Measurements from ENCODE around the gene FGF12. TPM values are rescaled to one million over a fixed set of nuclear protein-coding genes. Genes with fewer than 3 reads are reported as not detected.

FGF12 gene
- total RNA-seq, 1 experiment from 2014 or later, result 0.07 TPM

DNA sequence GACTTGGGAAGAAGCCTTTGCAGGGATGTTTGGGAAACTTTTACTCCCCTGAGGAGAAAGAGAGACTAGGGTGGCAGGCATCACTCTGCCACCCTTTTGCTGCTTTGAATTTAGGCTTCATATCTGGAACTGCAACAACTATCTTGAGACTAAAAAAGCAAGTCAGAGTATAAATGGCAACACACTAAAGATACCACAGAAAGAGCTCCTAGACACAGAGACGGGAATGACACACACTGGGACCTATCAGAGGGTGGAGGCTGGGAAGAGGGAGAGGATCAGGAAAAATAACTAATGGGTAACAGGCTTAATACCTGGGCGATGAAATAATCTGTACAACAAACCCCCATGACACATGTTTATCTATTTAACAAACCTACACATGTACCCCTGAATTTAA, 237.8 kb downstream of the FGF12 start:
- Histone ChIP-seq H3K4me1 (ENCODE audit: control insufficient read depth in 1 of 2, insufficient read depth in 2 of 2, low read length in 2 of 2) (no peaks in the 10 kb centered on the region), H3K4me3 (replicated peaks in 1 of 2; ENCODE audit: low read depth in 1 of 2, low read length in 2 of 2) (no peak overlapping the region), H3K27me3 (ENCODE audit: insufficient read depth, low read length) (no peaks in the 10 kb centered on the region), H2AFZ (ENCODE audit: low read depth, low read length, poor library complexity, severe bottlenecking) (no peak overlapping the region), H3K9me2 (ENCODE audit: insufficient read depth) (no peaks in the 10 kb centered on the region), H3K9ac (ENCODE audit: low read length) (no peak overlapping the region), H3K9me3 (ENCODE audit: control insufficient read depth in 1 of 2, insufficient read depth in 1 of 2, low read depth in 1 of 2, low read length in 2 of 2) (no peaks in the 10 kb centered on the region), H3K36me3 (ENCODE audit: control insufficient read depth in 1 of 2, insufficient read depth in 2 of 2, low read length in 2 of 2) (no peaks in the 10 kb centered on the region), H4K20me1 (ENCODE audit: insufficient read depth) (no peaks in the 10 kb centered on the region; the same call in 1 of the 2 replicates), H3K27ac (ENCODE audit: low read depth, low read length) (no peak overlapping the region), H3K4me2 (ENCODE audit: low read length) (no peak overlapping the region), H3K79me2 (ENCODE audit: insufficient read depth, low read length) (no peaks in the 10 kb centered on the region)
- POLR2A ChIA-PET, result no interaction called here
- DNase-seq (ENCODE audit: low read depth, low spot score) (no peak), ATAC-seq (no peak)
- TF ChIP-seq SRF (IDR thresholded peaks at IDR 0.05; ENCODE audit: low read depth) (no peak), ATF3 (IDR thresholded peaks at IDR 0.05) (no peak), CBX3 (IDR thresholded peaks at IDR 0.05; ENCODE audit: low read depth) (no peak), YY1 (IDR thresholded peaks at IDR 0.05; ENCODE audit: extremely low read depth, insufficient replicate concordance, low read depth, low read length) (no peak), CEBPB (IDR thresholded peaks at IDR 0.05; ENCODE audit: low read depth) (no peak), ZFX (IDR thresholded peaks at IDR 0.05) (no peak), EZH2phosphoT487 (IDR thresholded peaks at IDR 0.05; ENCODE audit: borderline replicate concordance) (no peak), SP1 (IDR thresholded peaks at IDR 0.05; ENCODE audit: low read depth) (no peak), POLR2A (IDR thresholded peaks at IDR 0.05; ENCODE audit: borderline replicate concordance, extremely low read depth, insufficient read depth, insufficient read length) (no peak), TCF7L2 (IDR thresholded peaks at IDR 0.05; ENCODE audit: borderline replicate concordance, extremely low read depth, insufficient read depth, insufficient read length) (no peak), JUND (IDR thresholded peaks at IDR 0.05) (no peak)
- TF ChIP-seq, protein P1, sequence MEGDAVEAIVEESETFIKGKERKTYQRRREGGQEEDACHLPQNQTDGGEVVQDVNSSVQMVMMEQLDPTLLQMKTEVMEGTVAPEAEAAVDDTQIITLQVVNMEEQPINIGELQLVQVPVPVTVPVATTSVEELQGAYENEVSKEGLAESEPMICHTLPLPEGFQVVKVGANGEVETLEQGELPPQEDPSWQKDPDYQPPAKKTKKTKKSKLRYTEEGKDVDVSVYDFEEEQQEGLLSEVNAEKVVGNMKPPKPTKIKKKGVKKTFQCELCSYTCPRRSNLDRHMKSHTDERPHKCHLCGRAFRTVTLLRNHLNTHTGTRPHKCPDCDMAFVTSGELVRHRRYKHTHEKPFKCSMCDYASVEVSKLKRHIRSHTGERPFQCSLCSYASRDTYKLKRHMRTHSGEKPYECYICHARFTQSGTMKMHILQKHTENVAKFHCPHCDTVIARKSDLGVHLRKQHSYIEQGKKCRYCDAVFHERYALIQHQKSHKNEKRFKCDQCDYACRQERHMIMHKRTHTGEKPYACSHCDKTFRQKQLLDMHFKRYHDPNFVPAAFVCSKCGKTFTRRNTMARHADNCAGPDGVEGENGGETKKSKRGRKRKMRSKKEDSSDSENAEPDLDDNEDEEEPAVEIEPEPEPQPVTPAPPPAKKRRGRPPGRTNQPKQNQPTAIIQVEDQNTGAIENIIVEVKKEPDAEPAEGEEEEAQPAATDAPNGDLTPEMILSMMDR (IDR thresholded peaks at IDR 0.05 in 2 of 3, conservative IDR thresholded peaks at IDR 0.05 in 1 of 3; ENCODE audit: borderline replicate concordance in 1 of 3, insufficient read depth in 1 of 3, low read depth in 2 of 3, low read length in 2 of 3), result no peak
- TF ChIP-seq, protein P2, sequence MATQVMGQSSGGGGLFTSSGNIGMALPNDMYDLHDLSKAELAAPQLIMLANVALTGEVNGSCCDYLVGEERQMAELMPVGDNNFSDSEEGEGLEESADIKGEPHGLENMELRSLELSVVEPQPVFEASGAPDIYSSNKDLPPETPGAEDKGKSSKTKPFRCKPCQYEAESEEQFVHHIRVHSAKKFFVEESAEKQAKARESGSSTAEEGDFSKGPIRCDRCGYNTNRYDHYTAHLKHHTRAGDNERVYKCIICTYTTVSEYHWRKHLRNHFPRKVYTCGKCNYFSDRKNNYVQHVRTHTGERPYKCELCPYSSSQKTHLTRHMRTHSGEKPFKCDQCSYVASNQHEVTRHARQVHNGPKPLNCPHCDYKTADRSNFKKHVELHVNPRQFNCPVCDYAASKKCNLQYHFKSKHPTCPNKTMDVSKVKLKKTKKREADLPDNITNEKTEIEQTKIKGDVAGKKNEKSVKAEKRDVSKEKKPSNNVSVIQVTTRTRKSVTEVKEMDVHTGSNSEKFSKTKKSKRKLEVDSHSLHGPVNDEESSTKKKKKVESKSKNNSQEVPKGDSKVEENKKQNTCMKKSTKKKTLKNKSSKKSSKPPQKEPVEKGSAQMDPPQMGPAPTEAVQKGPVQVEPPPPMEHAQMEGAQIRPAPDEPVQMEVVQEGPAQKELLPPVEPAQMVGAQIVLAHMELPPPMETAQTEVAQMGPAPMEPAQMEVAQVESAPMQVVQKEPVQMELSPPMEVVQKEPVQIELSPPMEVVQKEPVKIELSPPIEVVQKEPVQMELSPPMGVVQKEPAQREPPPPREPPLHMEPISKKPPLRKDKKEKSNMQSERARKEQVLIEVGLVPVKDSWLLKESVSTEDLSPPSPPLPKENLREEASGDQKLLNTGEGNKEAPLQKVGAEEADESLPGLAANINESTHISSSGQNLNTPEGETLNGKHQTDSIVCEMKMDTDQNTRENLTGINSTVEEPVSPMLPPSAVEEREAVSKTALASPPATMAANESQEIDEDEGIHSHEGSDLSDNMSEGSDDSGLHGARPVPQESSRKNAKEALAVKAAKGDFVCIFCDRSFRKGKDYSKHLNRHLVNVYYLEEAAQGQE (IDR thresholded peaks at IDR 0.05; ENCODE audit: low read depth), result no peak
- TF ChIP-seq, protein P3, sequence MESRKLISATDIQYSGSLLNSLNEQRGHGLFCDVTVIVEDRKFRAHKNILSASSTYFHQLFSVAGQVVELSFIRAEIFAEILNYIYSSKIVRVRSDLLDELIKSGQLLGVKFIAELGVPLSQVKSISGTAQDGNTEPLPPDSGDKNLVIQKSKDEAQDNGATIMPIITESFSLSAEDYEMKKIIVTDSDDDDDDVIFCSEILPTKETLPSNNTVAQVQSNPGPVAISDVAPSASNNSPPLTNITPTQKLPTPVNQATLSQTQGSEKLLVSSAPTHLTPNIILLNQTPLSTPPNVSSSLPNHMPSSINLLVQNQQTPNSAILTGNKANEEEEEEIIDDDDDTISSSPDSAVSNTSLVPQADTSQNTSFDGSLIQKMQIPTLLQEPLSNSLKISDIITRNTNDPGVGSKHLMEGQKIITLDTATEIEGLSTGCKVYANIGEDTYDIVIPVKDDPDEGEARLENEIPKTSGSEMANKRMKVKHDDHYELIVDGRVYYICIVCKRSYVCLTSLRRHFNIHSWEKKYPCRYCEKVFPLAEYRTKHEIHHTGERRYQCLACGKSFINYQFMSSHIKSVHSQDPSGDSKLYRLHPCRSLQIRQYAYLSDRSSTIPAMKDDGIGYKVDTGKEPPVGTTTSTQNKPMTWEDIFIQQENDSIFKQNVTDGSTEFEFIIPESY (IDR thresholded peaks at IDR 0.05; ENCODE audit: extremely low read depth, insufficient replicate concordance, low read length), result no peak
- CTCF ChIA-PET, result no interaction called here
- RAD21 ChIA-PET (ENCODE audit: low non-redundant PET in 1 of 2, low total read pairs in 2 of 2, uncharacterized antibody in 2 of 2, unreplicated experiment in 2 of 2), result no interaction called here
- no TSS peak for BruUV-seq (replicated peaks)
- intact Hi-C loops (cut with micrococcal nuclease), result no loop called here
